ENCODE measurements around the gene HOMER1.

Gene HOMER1

DNA sequence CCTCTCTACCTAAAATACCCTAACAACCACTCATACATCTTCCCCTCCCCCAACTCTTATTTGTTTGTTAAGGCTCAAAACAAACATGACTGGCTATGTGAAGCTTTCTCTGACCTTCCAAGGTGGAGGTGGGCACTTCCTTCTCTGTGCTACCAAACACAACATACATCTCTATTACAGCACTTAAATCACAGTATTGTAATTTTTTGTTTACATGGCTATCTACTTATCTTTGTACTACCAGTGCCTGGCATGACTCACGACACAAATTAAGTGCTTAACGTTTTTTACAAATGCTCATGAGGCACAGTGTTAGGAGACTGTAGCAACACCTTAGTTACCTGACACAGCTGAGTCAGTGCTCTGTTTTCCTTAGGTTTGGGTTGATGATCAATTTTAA lies 18.6 kb downstream of the HOMER1 start:
- H3K27ac ChIP-seq: no peak overlapping the region
- TF ChIP-seq, protein P1, sequence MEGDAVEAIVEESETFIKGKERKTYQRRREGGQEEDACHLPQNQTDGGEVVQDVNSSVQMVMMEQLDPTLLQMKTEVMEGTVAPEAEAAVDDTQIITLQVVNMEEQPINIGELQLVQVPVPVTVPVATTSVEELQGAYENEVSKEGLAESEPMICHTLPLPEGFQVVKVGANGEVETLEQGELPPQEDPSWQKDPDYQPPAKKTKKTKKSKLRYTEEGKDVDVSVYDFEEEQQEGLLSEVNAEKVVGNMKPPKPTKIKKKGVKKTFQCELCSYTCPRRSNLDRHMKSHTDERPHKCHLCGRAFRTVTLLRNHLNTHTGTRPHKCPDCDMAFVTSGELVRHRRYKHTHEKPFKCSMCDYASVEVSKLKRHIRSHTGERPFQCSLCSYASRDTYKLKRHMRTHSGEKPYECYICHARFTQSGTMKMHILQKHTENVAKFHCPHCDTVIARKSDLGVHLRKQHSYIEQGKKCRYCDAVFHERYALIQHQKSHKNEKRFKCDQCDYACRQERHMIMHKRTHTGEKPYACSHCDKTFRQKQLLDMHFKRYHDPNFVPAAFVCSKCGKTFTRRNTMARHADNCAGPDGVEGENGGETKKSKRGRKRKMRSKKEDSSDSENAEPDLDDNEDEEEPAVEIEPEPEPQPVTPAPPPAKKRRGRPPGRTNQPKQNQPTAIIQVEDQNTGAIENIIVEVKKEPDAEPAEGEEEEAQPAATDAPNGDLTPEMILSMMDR (conservative IDR thresholded peaks at IDR 0.05): no peak
- no peak for TF ChIP-seq ZFX (IDR thresholded peaks at IDR 0.05)

DNA sequence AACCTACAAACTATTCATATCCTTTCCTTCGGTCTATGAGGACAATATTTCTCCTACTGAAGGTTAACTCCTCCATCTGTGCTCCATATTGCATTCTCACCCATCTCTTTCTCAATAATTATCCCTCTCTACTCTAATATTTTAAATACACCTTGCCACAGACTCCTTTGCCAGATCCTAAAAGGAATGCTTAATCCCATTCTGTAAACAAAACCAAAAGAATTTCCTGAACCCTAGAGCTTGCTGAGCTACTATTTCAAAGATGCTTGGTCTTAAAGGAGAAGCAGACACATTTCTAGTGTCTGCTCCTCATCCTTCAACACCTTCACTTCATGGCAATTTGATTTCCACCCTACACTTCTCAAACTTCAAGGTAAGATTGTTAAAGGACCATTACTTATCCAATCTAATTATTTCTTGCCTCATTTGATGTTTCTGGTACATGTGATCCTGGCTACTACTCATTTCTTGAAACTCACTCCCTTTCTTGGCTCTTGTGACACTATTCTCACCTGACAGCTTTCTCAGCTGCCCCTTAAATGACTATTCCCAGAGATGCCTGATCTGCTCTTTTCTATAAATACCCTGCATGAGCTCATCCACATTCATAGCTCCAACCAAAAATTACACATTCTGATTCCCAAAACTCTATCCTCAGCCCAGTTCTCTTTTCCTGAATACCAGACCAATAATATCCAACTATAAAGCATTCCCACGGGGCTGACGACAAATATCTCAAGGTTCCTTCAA lies 20.2 kb downstream of the HOMER1 start:
- H3K27ac ChIP-seq: no peak overlapping the region
- no peak for TF ChIP-seq ZFX (IDR thresholded peaks at IDR 0.05)
- TF ChIP-seq, protein P1 (conservative IDR thresholded peaks at IDR 0.05): no peak

DNA sequence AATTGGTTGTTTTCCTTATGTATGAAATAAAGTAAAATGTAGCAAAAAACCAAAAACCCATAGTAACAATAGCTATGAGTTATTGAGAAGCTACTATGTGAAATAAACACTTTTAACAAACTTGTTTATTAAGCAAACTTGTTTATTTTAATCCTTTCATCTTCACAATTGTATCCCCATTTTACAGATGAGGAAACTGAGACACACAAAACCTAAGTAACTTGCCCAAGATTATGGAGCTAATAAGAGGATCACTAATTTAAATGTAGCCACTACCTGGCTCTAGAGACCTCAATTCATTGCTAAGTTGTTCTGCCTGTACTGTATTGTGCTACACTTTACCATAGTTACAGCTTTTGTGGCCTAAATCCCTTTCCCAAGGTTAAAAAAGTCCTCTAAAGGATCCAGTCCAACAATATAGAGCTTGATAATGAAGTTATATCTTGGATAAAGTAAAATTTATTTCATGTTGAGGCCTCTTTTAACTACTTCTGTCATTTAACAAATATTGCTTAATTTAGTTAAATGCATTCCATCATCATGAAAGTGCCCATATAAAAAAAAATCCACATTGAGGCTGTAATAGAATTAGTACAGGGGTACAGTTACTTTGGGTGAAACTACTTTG lies 22.1 kb downstream of the HOMER1 start:
- TF ChIP-seq ZFX (IDR thresholded peaks at IDR 0.05): no peak
- TF ChIP-seq, protein P1 (conservative IDR thresholded peaks at IDR 0.05): no peak
- H3K27ac ChIP-seq: no peak overlapping the region

DNA sequence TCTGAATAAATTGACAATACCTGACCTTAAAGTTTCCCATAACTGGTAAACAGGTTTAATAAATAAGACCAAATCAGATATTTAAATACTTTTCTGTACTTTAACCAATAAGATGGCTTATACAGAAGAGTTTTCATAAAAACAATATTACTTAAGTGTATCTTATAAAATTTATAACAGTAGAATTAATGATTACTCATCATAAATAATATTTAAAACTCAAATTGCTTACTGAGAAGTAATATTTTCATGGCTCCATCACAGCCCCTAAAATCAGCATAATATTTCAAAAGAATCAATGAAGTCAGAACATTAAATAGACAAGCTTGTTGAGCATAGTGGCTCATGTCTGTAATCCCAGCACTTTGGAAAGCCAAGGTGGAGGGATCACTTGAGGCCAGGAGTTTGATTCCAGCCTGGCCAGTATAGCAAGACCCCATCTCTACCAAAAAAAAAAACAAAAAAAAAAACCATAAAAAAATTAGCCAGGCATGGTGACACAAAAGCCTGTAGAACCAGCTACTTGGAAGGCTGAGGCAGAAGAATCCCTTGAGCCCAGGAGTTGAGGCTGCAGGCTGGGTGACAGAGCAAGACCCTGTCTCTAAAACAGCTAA lies 23.5 kb downstream of the HOMER1 start:
- H3K27ac ChIP-seq: no peak overlapping the region
- TF ChIP-seq ZFX (IDR thresholded peaks at IDR 0.05): no peak
- TF ChIP-seq, protein P1 (conservative IDR thresholded peaks at IDR 0.05): no peak

DNA sequence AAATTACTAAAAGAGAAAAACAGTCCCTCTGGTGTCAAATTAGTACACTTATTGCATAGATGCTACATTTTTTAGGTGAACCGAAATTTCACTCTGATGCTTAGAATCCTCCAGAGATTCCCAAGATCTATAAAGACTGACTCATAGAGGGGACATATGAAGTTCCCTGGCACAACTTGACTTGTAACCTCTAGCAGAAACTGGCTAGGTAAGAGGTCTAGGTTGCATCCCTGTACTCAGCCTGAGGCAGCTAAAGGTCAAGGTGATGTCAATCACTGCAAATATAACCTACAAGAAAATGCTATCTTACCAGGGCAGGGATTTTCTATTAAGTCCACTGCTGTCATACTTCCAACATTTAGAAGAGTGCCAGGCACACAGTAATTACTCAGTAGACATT lies 24.2 kb downstream of the HOMER1 start:
- H3K27ac ChIP-seq: no peak overlapping the region
- no peak for TF ChIP-seq ZFX (IDR thresholded peaks at IDR 0.05)
- TF ChIP-seq, protein P1 (conservative IDR thresholded peaks at IDR 0.05): no peak

DNA sequence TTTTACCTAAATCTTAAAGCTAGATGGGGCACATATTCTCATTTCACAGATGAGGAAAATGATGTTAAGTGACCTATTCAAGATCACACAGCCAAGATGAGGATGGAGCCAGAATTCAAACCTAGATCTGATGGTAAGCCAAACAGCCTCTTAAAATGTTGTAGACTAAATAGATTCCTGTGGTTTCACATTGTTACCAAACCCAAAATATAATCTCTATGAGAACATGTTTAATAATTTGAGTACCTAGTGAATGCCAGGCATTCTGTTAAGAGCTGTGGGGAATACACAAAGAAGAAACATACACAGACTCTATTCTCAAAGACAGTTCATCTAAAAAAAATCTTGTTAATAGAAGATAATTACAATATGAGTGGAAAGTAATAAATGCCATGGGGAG lies 25.2 kb downstream of the HOMER1 start:
- H3K27ac ChIP-seq: no peak overlapping the region
- no peak for TF ChIP-seq ZFX (IDR thresholded peaks at IDR 0.05)
- TF ChIP-seq, protein P1 (conservative IDR thresholded peaks at IDR 0.05): no peak

DNA sequence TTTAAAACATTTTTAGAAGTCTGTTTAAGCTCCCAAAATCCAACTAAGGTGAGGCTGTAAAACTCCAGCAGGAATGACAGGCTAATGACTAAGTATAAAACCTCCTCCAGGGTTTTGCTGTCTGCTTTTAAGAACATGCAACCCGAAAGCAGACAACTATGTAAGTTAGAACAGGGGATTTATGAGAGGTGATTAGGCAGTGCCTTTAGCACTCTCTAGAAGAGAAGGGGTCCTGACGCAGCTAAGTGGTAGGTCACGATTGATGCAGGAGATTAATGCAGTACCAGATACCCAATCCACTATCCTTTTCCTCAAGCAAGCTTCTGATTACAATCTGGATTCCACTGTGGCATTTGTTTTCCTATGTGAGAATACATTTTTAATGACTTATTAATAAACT lies 25.9 kb downstream of the HOMER1 start:
- no peak overlapping the region for H3K27ac ChIP-seq
- TF ChIP-seq ZFX (IDR thresholded peaks at IDR 0.05): no peak
- TF ChIP-seq, protein P1 (conservative IDR thresholded peaks at IDR 0.05): no peak

All from C4-2B (cell line).